Loucy (cell line): ENCODE data around the gene IWS1.

Experiments
- H2AFZ ChIP-seq: fragments of 200-600 bp; sonication (generic); 2 replicates; pipeline ENCODE4 v1.6.0; 2016; ENCODE audit warnings: antibody characterized with exemption, mild to moderate bottlenecking, low read length, moderate library complexity
- H3F3A ChIP-seq: fragments of 200-600 bp; 2 replicates; pipeline ENCODE4 v1.6.0; 2016; ENCODE audit warnings: antibody characterized with exemption, low read depth, mild to moderate bottlenecking
- H3K27me3 ChIP-seq: fragments of 200-600 bp; sonication (generic); 2 replicates; pipeline ENCODE4 v1.6.1; 2014; ENCODE audit warnings: low read length, mild to moderate bottlenecking; ENCODE audit not compliant: insufficient read depth, poor library complexity, severe bottlenecking
- H3K36me3 ChIP-seq: fragments of 200-600 bp; sonication (generic); 2 replicates; pipeline ENCODE4 v1.6.1; 2016; ENCODE audit warnings: low read length; ENCODE audit not compliant: insufficient read depth
- H3K4me1 ChIP-seq: fragments of 200-600 bp; sonication (generic); 2 replicates; pipeline ENCODE4 v1.5.1; 2014; ENCODE audit warnings: low read length, mild to moderate bottlenecking; ENCODE audit not compliant: insufficient read depth, poor library complexity, severe bottlenecking
- H3K4me2 ChIP-seq: fragments of 200-600 bp; sonication (generic); 2 replicates; pipeline ENCODE4 v1.6.0; 2014; ENCODE audit warnings: antibody characterized with exemption, low read length, low read depth, mild to moderate bottlenecking; ENCODE audit not compliant: poor library complexity, severe bottlenecking
- H3K4me3 ChIP-seq: fragments of 200-600 bp; sonication (generic); 2 replicates; pipeline ENCODE4 v1.5.1; 2014; ENCODE audit warnings: low read length, mild to moderate bottlenecking, mixed read lengths; ENCODE audit not compliant: poor library complexity, severe bottlenecking
- H3K79me2 ChIP-seq: fragments of 200-600 bp; sonication (generic); 2 replicates; pipeline ENCODE4 v1.6.1; 2014; ENCODE audit warnings: low read length; ENCODE audit not compliant: insufficient read depth
- H3K9ac ChIP-seq: fragments of 200-600 bp; sonication (generic); 2 replicates; pipeline ENCODE4 v1.6.0; 2014; ENCODE audit warnings: mild to moderate bottlenecking, low read depth, low read length, moderate library complexity; ENCODE audit not compliant: poor library complexity, severe bottlenecking
- H3K9me2 ChIP-seq: fragments of 200-600 bp; sonication (generic); replicated peaks from 2 replicates; pipeline ENCODE4 v1.6.1; 2016; ENCODE audit warnings: low read depth, low read length, mixed read lengths
- H3K9me3 ChIP-seq: fragments of 200-600 bp; sonication (generic); 2 replicates; pipeline ENCODE4 v1.6.1; 2014; ENCODE audit warnings: mild to moderate bottlenecking, antibody characterized with exemption, low read length, low read depth; ENCODE audit not compliant: insufficient read depth
- H4K20me1 ChIP-seq: fragments of 200-600 bp; sonication (generic); 2 replicates; pipeline ENCODE4 v1.6.0; 2014; ENCODE audit warnings: antibody characterized with exemption, low read length, mild to moderate bottlenecking; ENCODE audit not compliant: insufficient read depth, poor library complexity, severe bottlenecking
- CTCF ChIP-seq: fragments of 200-600 bp; sonication (generic); conservative IDR thresholded peaks from 2 replicates; pipeline ENCODE4 v1.5.1; 2014; ENCODE audit warnings: mild to moderate bottlenecking, antibody characterized with exemption, low read length
- EZH2phosphoT487 ChIP-seq: fragments of 200-600 bp; IDR thresholded peaks from 2 replicates; pipeline ENCODE4 v1.6.1; 2018; ENCODE audit warnings: antibody characterized with exemption, mild to moderate bottlenecking, moderate library complexity, borderline replicate concordance

Gene IWS1

DNA sequence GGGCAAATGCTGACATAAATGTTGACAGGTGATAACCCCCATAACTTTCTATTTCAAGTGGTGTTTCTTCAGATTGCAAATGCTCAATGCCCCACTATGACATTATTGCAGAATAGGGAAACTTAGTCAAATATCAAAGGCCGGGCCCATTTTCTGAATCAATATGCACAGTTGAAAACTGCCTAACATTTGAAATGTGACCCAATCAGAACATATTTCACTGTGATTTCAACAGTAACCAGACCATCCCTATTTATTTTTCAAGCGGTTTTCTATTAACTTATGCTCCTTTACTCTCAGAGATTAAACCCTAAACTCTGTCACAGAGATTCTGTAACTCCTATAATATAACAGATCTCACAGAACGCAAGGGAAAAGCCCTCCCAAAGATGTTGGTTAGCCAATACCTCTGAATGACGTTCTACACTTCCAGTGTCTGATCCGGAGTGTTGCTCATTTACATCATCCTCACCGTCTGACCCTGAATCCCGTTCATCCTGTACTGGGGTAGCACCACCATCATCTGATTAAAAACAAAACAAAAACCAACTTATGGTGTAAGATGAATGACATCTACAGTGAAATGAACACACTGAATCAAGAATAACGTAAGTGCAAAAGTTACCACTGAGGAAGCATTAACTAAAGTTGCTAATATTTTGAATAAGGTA lies 2.9 kb downstream of the IWS1 start:
- Histone ChIP-seq H3K79me2 (peaks cover 77% of the 10 kb centered on the region), H3K4me1 (peaks cover 44% of the 10 kb centered on the region), H4K20me1 (peaks cover 42% of the 10 kb centered on the region), H3K4me3 (peak overlapping the region; percentile 58), H3K36me3 (peaks cover 15% of the 10 kb centered on the region; the same call in 1 of the 2 replicates), H3F3A (no peaks in the 10 kb centered on the region), H2AFZ (no peak overlapping the region), H3K27me3 (no peaks in the 10 kb centered on the region), H3K9me2 (no peaks in the 10 kb centered on the region), H3K4me2 (peak overlapping the region; percentile 70), H3K9me3 (no peaks in the 10 kb centered on the region), H3K9ac (peak overlapping the region; percentile 44)
- no peak for TF ChIP-seq EZH2phosphoT487
- TF ChIP-seq CTCF, result no peak

DNA sequence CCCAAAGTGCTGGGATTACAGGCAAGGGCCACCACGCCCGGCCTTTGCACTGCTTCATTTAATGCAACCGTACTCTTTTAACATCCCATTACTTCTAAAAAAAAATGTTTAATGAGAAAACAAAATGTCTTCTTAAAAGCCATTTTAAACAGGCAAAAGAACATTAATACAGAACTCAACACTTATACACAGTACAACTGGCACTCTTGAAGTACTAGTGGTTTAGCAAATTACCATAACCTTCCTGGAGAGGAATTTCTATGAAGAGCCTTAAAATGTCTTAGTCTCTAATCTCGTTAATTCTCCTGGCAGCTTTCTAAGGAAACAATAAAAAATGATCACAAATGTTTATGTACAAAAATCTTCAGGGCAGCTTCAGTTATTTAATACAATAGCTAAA lies 5.9 kb downstream of the IWS1 start:
- no peak overlapping the region for H2AFZ ChIP-seq
- no peaks in the 10 kb centered on the region for H3K9me3 ChIP-seq
- peaks cover 32% of the 10 kb centered on the region; the same call in 1 of the 2 replicates for H3K36me3 ChIP-seq
- H3K4me3 ChIP-seq, result no peak overlapping the region
- peaks cover 63% of the 10 kb centered on the region for H4K20me1 ChIP-seq
- no peaks in the 10 kb centered on the region for H3F3A ChIP-seq
- TF ChIP-seq CTCF, result no peak
- no peak for TF ChIP-seq EZH2phosphoT487
- no peak overlapping the region for H3K4me2 ChIP-seq
- no peaks in the 10 kb centered on the region for H3K27me3 ChIP-seq
- peaks cover 39% of the 10 kb centered on the region for H3K4me1 ChIP-seq
- H3K79me2 ChIP-seq, result peaks cover 98% of the 10 kb centered on the region
- no peak overlapping the region for H3K9ac ChIP-seq
- H3K9me2 ChIP-seq, result no peaks in the 10 kb centered on the region

DNA sequence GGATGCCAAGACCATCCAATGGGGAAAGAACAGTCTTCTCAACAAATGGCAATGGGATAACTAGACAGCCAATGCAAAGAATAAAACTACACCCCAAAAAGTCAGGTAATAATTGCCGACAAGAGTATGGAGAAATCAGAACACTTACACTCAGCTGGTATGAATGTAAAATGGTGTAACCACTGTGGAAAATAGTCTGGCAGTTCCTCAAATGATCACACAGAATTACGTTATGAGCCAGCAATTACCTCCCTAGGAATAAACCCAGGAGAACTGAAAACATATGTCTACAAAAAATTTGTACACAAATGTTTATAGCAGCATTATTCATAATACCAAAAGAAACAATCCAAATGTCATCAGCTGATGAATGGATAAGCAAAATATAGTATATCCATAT lies 8.8 kb downstream of the IWS1 start:
- H3K27me3 ChIP-seq, result no peaks in the 10 kb centered on the region
- H3K9me2 ChIP-seq, result no peaks in the 10 kb centered on the region
- H3K4me2 ChIP-seq, result peak overlapping the region; percentile 30
- peaks cover 52% of the 10 kb centered on the region for H4K20me1 ChIP-seq
- peaks cover 29% of the 10 kb centered on the region for H3K4me1 ChIP-seq
- H3K4me3 ChIP-seq, result peak overlapping the region; percentile 16
- peaks cover 95% of the 10 kb centered on the region for H3K79me2 ChIP-seq
- TF ChIP-seq EZH2phosphoT487, result no peak
- no peak for TF ChIP-seq CTCF
- H3K36me3 ChIP-seq, result peaks cover 44% of the 10 kb centered on the region; the same call in 1 of the 2 replicates
- H3F3A ChIP-seq, result no peaks in the 10 kb centered on the region
- H3K9me3 ChIP-seq, result no peaks in the 10 kb centered on the region
- no peak overlapping the region for H3K9ac ChIP-seq
- no peak overlapping the region for H2AFZ ChIP-seq
